ENCODE data around the gene UBIAD1.

UBIAD1 gene

GRCh38 chr1:11273595-11274234 lies 717 bp downstream of the UBIAD1 start:
- peak overlapping the region; percentile 95 to 97 (median 96) for H3K4me3 Mint-ChIP-seq
- H3K36me3 Mint-ChIP-seq (ENCODE audit: low read depth): peaks cover 15% of the 10 kb centered on the region
- H3K4me1 Mint-ChIP-seq: peaks cover 18% of the 10 kb centered on the region
- H3K27me3 Mint-ChIP-seq (ENCODE audit: low read depth): no peaks in the 10 kb centered on the region
- peak overlapping the region; percentile 65 to 97 (median 95) for H3K27ac Mint-ChIP-seq
- TF ChIP-seq, protein P1, sequence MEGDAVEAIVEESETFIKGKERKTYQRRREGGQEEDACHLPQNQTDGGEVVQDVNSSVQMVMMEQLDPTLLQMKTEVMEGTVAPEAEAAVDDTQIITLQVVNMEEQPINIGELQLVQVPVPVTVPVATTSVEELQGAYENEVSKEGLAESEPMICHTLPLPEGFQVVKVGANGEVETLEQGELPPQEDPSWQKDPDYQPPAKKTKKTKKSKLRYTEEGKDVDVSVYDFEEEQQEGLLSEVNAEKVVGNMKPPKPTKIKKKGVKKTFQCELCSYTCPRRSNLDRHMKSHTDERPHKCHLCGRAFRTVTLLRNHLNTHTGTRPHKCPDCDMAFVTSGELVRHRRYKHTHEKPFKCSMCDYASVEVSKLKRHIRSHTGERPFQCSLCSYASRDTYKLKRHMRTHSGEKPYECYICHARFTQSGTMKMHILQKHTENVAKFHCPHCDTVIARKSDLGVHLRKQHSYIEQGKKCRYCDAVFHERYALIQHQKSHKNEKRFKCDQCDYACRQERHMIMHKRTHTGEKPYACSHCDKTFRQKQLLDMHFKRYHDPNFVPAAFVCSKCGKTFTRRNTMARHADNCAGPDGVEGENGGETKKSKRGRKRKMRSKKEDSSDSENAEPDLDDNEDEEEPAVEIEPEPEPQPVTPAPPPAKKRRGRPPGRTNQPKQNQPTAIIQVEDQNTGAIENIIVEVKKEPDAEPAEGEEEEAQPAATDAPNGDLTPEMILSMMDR (IDR thresholded peaks at IDR 0.05; ENCODE audit: unreplicated experiment in 3 of 3): no peak
- H3K9me3 Mint-ChIP-seq: no peaks in the 10 kb centered on the region

GRCh38 chr1:11279152-11279551 lies 6.2 kb downstream of the UBIAD1 start:
- Mint-ChIP-seq H3K4me3 (no peak overlapping the region), H3K27ac (no peak overlapping the region), H3K4me1 (peaks cover 20% of the 10 kb centered on the region), H3K27me3 (ENCODE audit: low read depth) (no peaks in the 10 kb centered on the region), H3K36me3 (ENCODE audit: low read depth) (peaks cover 30% of the 10 kb centered on the region), H3K9me3 (peaks cover 4% of the 10 kb centered on the region)
- TF ChIP-seq, protein P1 (IDR thresholded peaks at IDR 0.05; ENCODE audit: unreplicated experiment in 3 of 3): no peak

DNA sequence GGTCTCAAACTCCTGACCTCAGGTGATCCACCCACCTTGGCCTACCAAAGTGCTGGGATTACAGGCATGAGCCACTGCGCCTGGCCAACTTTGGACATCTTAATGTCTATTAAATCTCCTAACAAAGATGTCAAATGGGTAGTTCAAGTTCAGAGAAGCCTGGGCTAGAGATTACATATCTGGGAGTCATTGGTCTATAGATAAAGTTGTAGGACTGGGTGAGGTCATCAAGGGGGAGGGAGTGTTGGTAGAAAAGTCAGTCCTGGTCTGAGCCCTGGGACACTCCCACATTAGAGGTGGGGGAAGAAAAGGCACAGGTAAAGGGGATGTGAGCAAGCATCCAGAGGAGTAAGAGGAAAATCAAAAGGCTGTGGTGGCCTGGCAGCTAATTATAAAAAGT lies 6.6 kb downstream of the UBIAD1 start:
- Mint-ChIP-seq H3K27ac (no peak overlapping the region), H3K27me3 (ENCODE audit: low read depth) (no peaks in the 10 kb centered on the region), H3K36me3 (ENCODE audit: low read depth) (peaks cover 30% of the 10 kb centered on the region), H3K9me3 (peaks cover 4% of the 10 kb centered on the region), H3K4me1 (peaks cover 20% of the 10 kb centered on the region), H3K4me3 (no peak overlapping the region)
- TF ChIP-seq, protein P1 (IDR thresholded peaks at IDR 0.05; ENCODE audit: unreplicated experiment in 3 of 3): no peak

- H3K27me3 Mint-ChIP-seq (ENCODE audit: low read depth): no peaks in the 10 kb centered on the region
- no peak overlapping the region for H3K4me3 Mint-ChIP-seq
- H3K4me1 Mint-ChIP-seq: peaks cover 11% of the 10 kb centered on the region
- H3K36me3 Mint-ChIP-seq (ENCODE audit: low read depth): peaks cover 29% of the 10 kb centered on the region
- TF ChIP-seq, protein P1 (IDR thresholded peaks at IDR 0.05; ENCODE audit: unreplicated experiment in 3 of 3): no peak
- H3K27ac Mint-ChIP-seq: no peak overlapping the region
- peaks cover 4% of the 10 kb centered on the region for H3K9me3 Mint-ChIP-seq
Measured at GRCh38 chr1:11280719-11281376, 7.8 kb downstream of the UBIAD1 start.

DNA sequence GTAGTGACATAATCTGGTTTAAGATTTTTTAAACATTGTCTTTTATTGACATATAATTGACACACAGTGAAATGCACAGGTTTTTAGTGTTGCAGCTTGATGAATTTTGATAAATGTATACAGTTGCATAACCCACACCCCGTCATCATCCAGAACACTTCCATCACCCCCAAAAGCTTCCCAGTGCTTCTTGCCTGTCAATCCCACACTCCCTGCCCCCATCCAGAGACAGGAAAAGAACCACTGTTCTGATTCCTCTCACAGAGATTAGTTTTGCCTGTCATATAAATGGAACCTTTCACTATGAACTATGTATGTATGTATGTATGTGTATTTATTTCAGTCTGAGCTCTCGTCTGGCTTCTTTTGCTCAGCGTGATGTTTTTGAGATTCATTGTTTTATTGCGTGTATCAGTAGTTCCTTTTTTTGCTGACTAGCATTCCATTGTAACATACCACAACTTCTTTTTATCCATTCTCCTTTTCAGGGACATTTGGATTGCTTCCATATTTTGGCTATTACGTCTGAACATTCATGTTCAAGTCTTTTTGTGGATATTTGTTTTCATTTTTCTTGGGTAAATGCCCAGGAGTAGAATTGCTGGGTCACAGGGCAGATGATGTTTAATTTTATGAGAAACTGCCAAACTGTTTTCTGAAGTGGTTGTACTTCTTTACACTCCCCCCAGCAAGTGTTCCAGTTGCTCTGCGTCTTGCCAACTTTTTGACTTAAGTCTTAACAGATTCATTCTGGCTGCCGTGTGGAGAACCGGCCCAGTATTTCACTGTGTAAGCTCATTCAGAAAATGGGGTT lies 8.7 kb downstream of the UBIAD1 start:
- Mint-ChIP-seq H3K9me3 (peaks cover 4% of the 10 kb centered on the region), H3K27me3 (ENCODE audit: low read depth) (no peaks in the 10 kb centered on the region), H3K36me3 (ENCODE audit: low read depth) (peaks cover 34% of the 10 kb centered on the region), H3K4me1 (peaks cover 16% of the 10 kb centered on the region), H3K4me3 (no peak overlapping the region), H3K27ac (peak overlapping the region in 2 of 3 experiments; percentile 16 to 26)
- TF ChIP-seq, protein P1 (IDR thresholded peaks at IDR 0.05; ENCODE audit: unreplicated experiment in 3 of 3): no peak

All from nephron (organoid).